Gastroesophageal sphincter (tissue), 4 donors: ENCODE data around the gene ARFIP1. TPM values are rescaled to one million over a fixed set of nuclear protein-coding genes. Genes with fewer than 3 reads are reported as not detected.
"Not testable (repeated sequence)": the region's sequence is repeated elsewhere in the genome, so short reads cannot be mapped to it uniquely, and the experiment has no call there.

Experiments
- ATAC-seq: fragments of 150-250 bp; one replicate; pipeline ENCODE4 v1.9.1; 2016; ENCODE audit warnings: mild to moderate bottlenecking, moderate library complexity
- H3K27ac ChIP-seq, 4 donors: fragments of 200-600 bp; sonication (generic) in 3 of 4; 1 replicate in 3 of 4; 2 replicates in 1 of 4; pipeline ENCODE4 v1.5.1; 2016 to 2019
- H3K27me3 ChIP-seq: fragments of 200-600 bp; sonication (generic); one replicate; pipeline ENCODE4 v1.5.1; 2019
- H3K36me3 ChIP-seq, 2 donors: fragments of 200-600 bp; sonication (generic); one replicate each; pipeline ENCODE4 v1.5.1; 2019; ENCODE audit warnings: control low read depth in 1 of 2
- H3K4me1 ChIP-seq, 3 donors: fragments of 200-600 bp; sonication (generic); 1 replicate in 2 of 3; 2 replicates in 1 of 3; pipeline ENCODE4 v1.5.1; 2016 to 2019; ENCODE audit warnings: control low read depth in 2 of 3
- H3K4me3 ChIP-seq, 2 donors: fragments of 200-600 bp; sonication (generic); one replicate each; pipeline ENCODE4 v1.5.1; 2019; ENCODE audit warnings: mild to moderate bottlenecking in 1 of 2, moderate library complexity in 1 of 2
- H3K9me3 ChIP-seq, 3 donors: fragments of 200-600 bp; sonication (generic); one replicate each; pipeline ENCODE4 v1.5.1; 2017 to 2019; ENCODE audit warnings: control low read depth in 2 of 3
- EP300 ChIP-seq: sonication (generic); formaldehyde crosslinking; IDR thresholded peaks from one replicate; pipeline ENCODE4 v1.6.1; 2017; ENCODE audit warnings: antibody characterized with exemption, mild to moderate bottlenecking
- POLR2A ChIP-seq, 2 donors: fragments of 450-650 bp; IDR thresholded peaks; one replicate each; pipeline ENCODE4 v1.6.1; 2017; ENCODE audit warnings: antibody characterized with exemption in 2 of 2, mild to moderate bottlenecking in 2 of 2, moderate library complexity in 1 of 2
- POLR2AphosphoS5 ChIP-seq: sonication (generic); formaldehyde crosslinking; IDR thresholded peaks from one replicate; pipeline ENCODE4 v1.6.1; 2017; ENCODE audit warnings: antibody characterized with exemption
- WGBS, 2 donors: methylation state at CpG; one replicate each; pipeline ENCODE4 v1.1.5; 2018; ENCODE audit warnings: low coverage in 1 of 2; 5-methylcytosine and 5-hydroxymethylcytosine counted together
- total RNA-seq, 4 donors: library from RNA; depleted of rRNA; stranded (reverse); fragments of >200 nt; gene quantifications; one replicate each; pipeline ENCODE4 v1.1.0, GENCODE V29; 2016
- TF ChIP-seq, protein P1 (sequence below), 4 experiments: fragments of 200-600 bp in 2 of 4; fragments of 450-650 bp in 2 of 4; sonication (generic) in 1 of 4; IDR thresholded peaks; one replicate each; pipeline ENCODE4 v1.5.1; 2017 to 2019; ENCODE audit warnings: antibody characterized with exemption in 4 of 4, mild to moderate bottlenecking in 2 of 4, moderate library complexity in 2 of 4

ARFIP1 gene
- total RNA-seq, 4 donors from 2014 or later = 26.6 to 34.9 (median 29.5) TPM

DNA sequence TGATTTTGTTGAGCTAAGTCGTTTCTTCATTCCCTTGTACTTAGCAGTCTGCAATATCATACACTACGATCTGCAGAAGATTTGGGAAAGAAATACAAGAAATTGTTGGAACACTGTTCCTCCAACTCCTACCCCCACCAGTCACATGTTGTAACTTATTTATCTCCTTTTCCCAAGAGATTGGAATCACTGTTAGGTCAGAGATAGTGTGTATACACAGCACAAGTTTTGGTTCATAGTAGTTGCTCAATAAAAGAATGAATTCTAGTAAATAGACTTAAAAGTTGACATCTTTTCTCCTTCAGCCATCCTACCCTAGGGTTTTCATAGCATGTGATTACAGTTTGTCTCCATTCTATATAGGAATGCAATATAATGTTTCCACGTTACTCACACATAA is 68.8 kb downstream of the ARFIP1 start:
- no peak overlapping the region for H3K4me3 ChIP-seq
- TF ChIP-seq EP300 = no peak
- TF ChIP-seq POLR2AphosphoS5 = no peak
- TF ChIP-seq POLR2A (IDR thresholded peaks at IDR 0.05) = no peak
- TF ChIP-seq, protein P1, sequence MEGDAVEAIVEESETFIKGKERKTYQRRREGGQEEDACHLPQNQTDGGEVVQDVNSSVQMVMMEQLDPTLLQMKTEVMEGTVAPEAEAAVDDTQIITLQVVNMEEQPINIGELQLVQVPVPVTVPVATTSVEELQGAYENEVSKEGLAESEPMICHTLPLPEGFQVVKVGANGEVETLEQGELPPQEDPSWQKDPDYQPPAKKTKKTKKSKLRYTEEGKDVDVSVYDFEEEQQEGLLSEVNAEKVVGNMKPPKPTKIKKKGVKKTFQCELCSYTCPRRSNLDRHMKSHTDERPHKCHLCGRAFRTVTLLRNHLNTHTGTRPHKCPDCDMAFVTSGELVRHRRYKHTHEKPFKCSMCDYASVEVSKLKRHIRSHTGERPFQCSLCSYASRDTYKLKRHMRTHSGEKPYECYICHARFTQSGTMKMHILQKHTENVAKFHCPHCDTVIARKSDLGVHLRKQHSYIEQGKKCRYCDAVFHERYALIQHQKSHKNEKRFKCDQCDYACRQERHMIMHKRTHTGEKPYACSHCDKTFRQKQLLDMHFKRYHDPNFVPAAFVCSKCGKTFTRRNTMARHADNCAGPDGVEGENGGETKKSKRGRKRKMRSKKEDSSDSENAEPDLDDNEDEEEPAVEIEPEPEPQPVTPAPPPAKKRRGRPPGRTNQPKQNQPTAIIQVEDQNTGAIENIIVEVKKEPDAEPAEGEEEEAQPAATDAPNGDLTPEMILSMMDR (IDR thresholded peaks at IDR 0.05) = no peak
- H3K4me1 ChIP-seq = peaks cover 0 to 8% (median 3%) of the 10 kb centered on the region in 3 donors
- no peak overlapping the region for H3K27ac ChIP-seq
- no peaks in the 10 kb centered on the region for H3K36me3 ChIP-seq
- no peaks in the 10 kb centered on the region for H3K27me3 ChIP-seq
- ATAC-seq = no peak
- 97 to 100% methylated on average over 3 of the region's 3 CpGs for WGBS, 2 donors
- H3K9me3 ChIP-seq = peaks cover 0 to 13% (median 0%) of the 10 kb centered on the region in 3 donors

DNA sequence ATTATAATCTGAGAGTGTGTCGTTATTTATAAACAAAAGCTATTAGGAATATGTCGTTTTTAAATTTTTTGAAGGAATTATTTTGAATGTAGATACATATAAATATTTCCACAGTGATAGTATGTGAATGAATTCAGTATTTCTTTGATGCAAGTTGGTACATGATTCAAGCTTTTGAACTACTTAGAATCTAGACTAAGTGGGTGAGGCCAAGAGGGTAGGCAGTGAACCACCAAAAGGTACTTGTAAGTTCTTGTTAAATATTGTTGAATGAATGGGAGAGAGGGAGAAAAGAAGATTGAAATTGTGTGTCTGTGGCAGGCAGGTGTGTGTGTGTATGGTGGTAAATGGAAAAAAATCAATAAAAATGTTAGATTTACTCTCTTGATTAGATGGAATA is 69.6 kb downstream of the ARFIP1 start:
- Histone ChIP-seq H3K36me3 (no peaks in the 10 kb centered on the region), H3K4me3 (no peak overlapping the region), H3K4me1 (peaks cover 0 to 8% (median 3%) of the 10 kb centered on the region in 3 donors), H3K27me3 (no peaks in the 10 kb centered on the region), H3K27ac (no peak overlapping the region), H3K9me3 (peaks cover 0 to 22% (median 0%) of the 10 kb centered on the region in 3 donors)
- TF ChIP-seq, protein P1 (IDR thresholded peaks at IDR 0.05) = no peak
- TF ChIP-seq POLR2AphosphoS5 (no peak), POLR2A (IDR thresholded peaks at IDR 0.05) (no peak), EP300 (no peak)
- ATAC-seq = no peak
- WGBS, 2 donors = 81 to 90% methylated on average over 2 of the region's 2 CpGs

DNA sequence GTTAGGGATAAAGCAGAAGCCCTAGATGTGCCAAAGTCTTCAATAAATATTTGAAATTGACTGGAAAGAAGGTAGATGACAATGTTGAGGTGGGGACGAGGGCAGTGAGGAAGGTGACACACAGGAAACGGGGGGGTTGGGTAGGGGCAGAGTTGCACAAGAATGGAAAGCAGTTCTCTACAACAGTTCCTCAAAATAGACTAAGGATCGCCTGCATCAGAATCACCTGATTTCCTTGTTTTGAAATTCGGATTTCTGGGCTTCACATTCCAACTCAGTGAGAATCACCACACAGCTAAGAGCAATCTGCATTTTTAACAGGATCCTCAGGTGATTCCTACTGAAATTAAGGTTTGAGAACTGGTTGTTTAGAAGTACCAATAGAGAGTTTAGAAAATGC is 70.6 kb downstream of the ARFIP1 start:
- ATAC-seq = peak; percentile 57
- Histone ChIP-seq H3K4me3 (no peak overlapping the region), H3K4me1 (peaks cover 0 to 8% (median 3%) of the 10 kb centered on the region in 3 donors), H3K9me3 (peaks cover 0 to 22% (median 0%) of the 10 kb centered on the region in 3 donors), H3K36me3 (no peaks in the 10 kb centered on the region), H3K27ac (no peak overlapping the region), H3K27me3 (no peaks in the 10 kb centered on the region)
- no peak for TF ChIP-seq EP300
- no peak for TF ChIP-seq POLR2A (IDR thresholded peaks at IDR 0.05)
- TF ChIP-seq POLR2AphosphoS5 = no peak
- TF ChIP-seq, protein P1 (IDR thresholded peaks at IDR 0.05) = no peak
- WGBS, 2 donors = 41 to 44% methylated on average over 3 to 4 of the region's 4 CpGs

DNA sequence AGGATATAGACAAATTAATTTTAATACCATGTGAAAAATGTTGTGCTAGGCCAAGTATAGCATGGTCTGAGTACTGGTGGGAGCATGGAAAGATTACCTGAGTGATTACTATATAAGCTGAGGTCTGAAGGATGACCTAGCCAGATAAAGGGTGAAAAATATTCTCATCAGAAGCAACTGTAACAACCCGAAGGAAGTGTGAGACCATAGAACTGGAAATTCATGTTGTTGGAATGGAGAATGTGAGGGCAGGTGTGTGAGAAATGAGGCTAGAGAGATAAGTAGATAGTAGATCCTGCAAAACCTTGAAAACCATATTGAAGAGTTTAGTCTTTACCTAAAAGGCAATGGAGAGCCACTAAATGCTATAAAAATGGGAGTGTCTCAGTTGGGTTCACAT is 71.5 kb downstream of the ARFIP1 start:
- TF ChIP-seq EP300 = no peak
- no peak for TF ChIP-seq POLR2AphosphoS5
- no peak for TF ChIP-seq POLR2A (IDR thresholded peaks at IDR 0.05)
- TF ChIP-seq, protein P1 (IDR thresholded peaks at IDR 0.05) = no peak
- no peak overlapping the region for H3K27ac ChIP-seq
- WGBS, 2 donors = 82 to 90% methylated on average over 1 of the region's 1 CpG
- H3K4me3 ChIP-seq = no peak overlapping the region
- no peaks in the 10 kb centered on the region for H3K27me3 ChIP-seq
- H3K36me3 ChIP-seq = no peaks in the 10 kb centered on the region
- no peak for ATAC-seq
- H3K4me1 ChIP-seq = peaks cover 0 to 8% (median 3%) of the 10 kb centered on the region in 3 donors
- H3K9me3 ChIP-seq = peaks cover 0 to 22% (median 0%) of the 10 kb centered on the region in 3 donors

DNA sequence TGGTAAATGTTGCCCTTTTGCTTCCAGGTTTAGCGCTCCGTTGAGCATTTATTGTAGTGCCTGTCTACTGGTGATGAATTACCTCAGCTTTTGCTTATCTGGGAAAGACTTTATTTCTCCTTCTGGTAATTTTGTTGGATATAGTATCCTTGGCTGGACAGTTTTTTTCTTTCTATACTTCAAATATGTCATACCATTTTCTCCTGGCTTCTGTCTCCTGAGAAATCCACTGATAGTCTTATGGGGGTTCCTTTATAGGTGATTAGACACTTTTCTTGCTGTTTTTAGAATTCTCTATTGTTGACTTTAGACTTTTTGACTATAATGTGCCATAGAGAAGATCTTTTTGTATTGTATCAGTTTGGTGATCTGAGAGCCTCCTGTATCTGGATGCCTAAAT is 73.5 kb downstream of the ARFIP1 start:
- H3K36me3 ChIP-seq = no peaks in the 10 kb centered on the region
- no peak overlapping the region for H3K4me3 ChIP-seq
- no peak overlapping the region for H3K27ac ChIP-seq
- H3K4me1 ChIP-seq = peaks cover 0 to 14% (median 6%) of the 10 kb centered on the region in 3 donors
- H3K27me3 ChIP-seq = no peaks in the 10 kb centered on the region
- TF ChIP-seq POLR2A (IDR thresholded peaks at IDR 0.05) (no peak), EP300 (no peak), POLR2AphosphoS5 (no peak)
- TF ChIP-seq, protein P1 (IDR thresholded peaks at IDR 0.05) = no peak
- H3K9me3 ChIP-seq = peaks cover 0 to 22% (median 0%) of the 10 kb centered on the region in 3 donors
- WGBS, 2 donors = 94 to 100% methylated on average over 1 to 2 of the region's 2 CpGs
- ATAC-seq = no peak

DNA sequence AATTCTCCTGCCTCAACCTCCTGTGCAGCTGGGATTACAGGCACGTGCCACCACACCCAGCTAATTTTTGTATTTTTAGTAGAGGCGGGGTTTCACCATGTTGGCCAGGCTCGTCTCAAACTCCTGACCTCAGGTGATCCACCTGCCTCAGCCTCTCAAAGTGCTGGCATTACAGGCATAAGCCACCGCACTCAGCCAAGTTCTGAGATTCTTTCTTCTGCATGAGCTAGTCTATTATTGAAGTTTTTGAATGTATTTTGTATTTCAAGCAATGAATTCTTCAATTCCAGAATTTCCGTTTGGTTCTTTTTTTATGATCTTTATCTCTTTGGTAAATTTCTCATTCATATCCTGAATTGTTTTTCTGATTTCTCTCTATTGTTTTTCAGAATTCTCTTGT is 74.3 kb downstream of the ARFIP1 start:
- Histone ChIP-seq H3K9me3 (peaks cover 0 to 22% (median 0%) of the 10 kb centered on the region in 3 donors), H3K4me1 (peaks cover 0 to 16% (median 6%) of the 10 kb centered on the region in 3 donors)
- not testable (repeated sequence) for H3K27ac ChIP-seq, H3K36me3 ChIP-seq, ATAC-seq, H3K27me3 ChIP-seq, H3K4me3 ChIP-seq
- WGBS, 2 donors = 98 to 100% methylated on average over 3 to 5 of the region's 5 CpGs
